B cell (primary cell): ENCODE data around the gene PDK3. TPM values are rescaled to one million over a fixed set of nuclear protein-coding genes. Genes with fewer than 3 reads are reported as not detected.

Experiments
- ATAC-seq: fragments of 200-7000 bp; cut with Tn5 transposase; one replicate; pipeline ENCODE4 v1.10.0; 2021; ENCODE audit warnings: low read depth, mild to moderate bottlenecking, moderate number of reproducible peaks, moderate library complexity
- CTCF ChIA-PET: fragments of 350-600 bp; sonication (Branson Sonifier 250); formaldehyde crosslinking; loops from one replicate; lab custom pipeline; 2021; ENCODE audit warnings: antibody characterized with exemption, inconsistent platforms; lab: Charles Lee
- POLR2A ChIA-PET: fragments of 350-600 bp; sonication (Branson Sonifier 250); formaldehyde crosslinking; loops from one replicate; lab custom pipeline; 2021; ENCODE audit warnings: antibody characterized with exemption; lab: Charles Lee
- DNase-seq: peaks from one replicate; pipeline ENCODE4 v3.0.0; 2013
- H2AFZ ChIP-seq: 2 replicates; pipeline ENCODE4 v1.6.1; 2012; ENCODE audit warnings: mild to moderate bottlenecking, low read depth, low read length; ENCODE audit not compliant: insufficient read depth, poor library complexity, severe bottlenecking
- H3K27ac ChIP-seq, 2 donors: 1 replicate in 1 of 2; 2 replicates in 1 of 2; pipeline ENCODE4 v1.5.1; 2012 to 2013; ENCODE audit warnings: low read length in 2 of 2, mild to moderate bottlenecking in 2 of 2, moderate library complexity in 1 of 2
- H3K27me3 ChIP-seq, 4 experiments: fragments of 200-600 bp in 1 of 4; sonication (generic) in 1 of 4; replicated peaks in 1 of 4; 1 replicate in 2 of 4; 2 replicates in 2 of 4; pipeline versions ENCODE4 v1.6.1 to v1.7.0; 2013 to 2016; ENCODE audit warnings: low read length in 3 of 4, mild to moderate bottlenecking in 2 of 4, mixed read lengths in 1 of 4, moderate library complexity in 1 of 4; ENCODE audit not compliant: insufficient read depth in 4 of 4, control insufficient read depth in 3 of 4; ENCODE audit errors: control extremely low read depth in 1 of 4
- H3K36me3 ChIP-seq, 2 experiments: replicated peaks in 1 of 2; 1 replicate in 1 of 2; 2 replicates in 1 of 2; pipeline versions ENCODE4 v1.6.1 to v1.7.1; 2013; ENCODE audit warnings: low read length in 1 of 2; ENCODE audit not compliant: insufficient read depth in 2 of 2, control insufficient read depth in 1 of 2; ENCODE audit errors: control extremely low read depth in 1 of 2, extremely low read depth in 1 of 2
- H3K4me1 ChIP-seq, 2 donors: fragments of 200-600 bp in 1 of 2; sonication (generic) in 1 of 2; 1 replicate in 1 of 2; 2 replicates in 1 of 2; pipeline versions ENCODE4 v1.5.1 to v1.6.1; 2013 to 2017; ENCODE audit warnings: low read length in 2 of 2; ENCODE audit not compliant: control insufficient read depth in 2 of 2, insufficient read depth in 2 of 2
- H3K4me2 ChIP-seq: replicated peaks from 2 replicates; pipeline ENCODE3; 2012; ENCODE audit warnings: mild to moderate bottlenecking, low read depth, low read length; ENCODE audit not compliant: poor library complexity, severe bottlenecking
- H3K4me3 ChIP-seq, 5 experiments: fragments of 200-600 bp in 1 of 5; sonication (generic) in 1 of 5; 1 replicate in 3 of 5; 2 replicates in 2 of 5; pipeline versions ENCODE4 v1.5.1 to v1.7.0; 2011 to 2016; ENCODE audit warnings: low read length in 4 of 5, mild to moderate bottlenecking in 4 of 5, low read depth in 2 of 5, control low read depth in 1 of 5, moderate library complexity in 1 of 5; ENCODE audit not compliant: insufficient read depth in 1 of 5; ENCODE audit errors: control extremely low read depth in 1 of 5, extremely low read depth in 1 of 5
- H3K79me2 ChIP-seq: fragments of 200-600 bp; sonication (generic); one replicate; pipeline ENCODE4 v1.6.0; 2016; ENCODE audit warnings: low read length; ENCODE audit not compliant: control insufficient read depth, insufficient read depth
- H3K9ac ChIP-seq: fragments of 200-600 bp; sonication (generic); 2 replicates; pipeline ENCODE4 v1.6.1; 2017; ENCODE audit warnings: mild to moderate bottlenecking, low read length, moderate library complexity
- H3K9me3 ChIP-seq, 3 donors: one replicate each; pipeline versions ENCODE4 v1.6.1 to v1.7.1; 2013; ENCODE audit warnings: low read length in 2 of 3; ENCODE audit not compliant: control insufficient read depth in 2 of 3, insufficient read depth in 1 of 3; ENCODE audit errors: control extremely low read depth in 1 of 3
- H4K20me1 ChIP-seq: 2 replicates; pipeline ENCODE4 v1.6.0; 2012; ENCODE audit warnings: mild to moderate bottlenecking, low read length; ENCODE audit not compliant: insufficient read depth, control insufficient read depth, poor library complexity, severe bottlenecking
- H3K27ac Mint-ChIP-seq: one replicate; pipeline ENCODE4 v1.8.0; 2021; ENCODE audit warnings: mixed read lengths
- H3K27me3 Mint-ChIP-seq: one replicate; pipeline ENCODE4 v1.8.0; 2021; ENCODE audit warnings: mixed read lengths
- H3K4me1 Mint-ChIP-seq: one replicate; pipeline ENCODE4 v1.8.0; 2021; ENCODE audit warnings: mixed read lengths
- H3K4me3 Mint-ChIP-seq: one replicate; pipeline ENCODE4 v1.8.0; 2021; ENCODE audit warnings: mixed read lengths
- H3K9me3 Mint-ChIP-seq: one replicate; pipeline ENCODE4 v1.8.0; 2022; ENCODE audit warnings: mixed read lengths; ENCODE audit not compliant: insufficient read depth
- CTCF ChIP-seq: fragments of 200-600 bp; IDR thresholded peaks from one replicate; pipeline ENCODE4 v1.8.0; 2022; ENCODE audit warnings: antibody characterized with exemption, mild to moderate bottlenecking
- EZH2 ChIP-seq: IDR thresholded peaks from 2 replicates; pipeline ENCODE4 v1.6.1; 2012; ENCODE audit warnings: borderline replicate concordance, low read depth, mild to moderate bottlenecking, moderate library complexity, low read length; ENCODE audit not compliant: insufficient read depth, poor library complexity, severe bottlenecking
- WGBS: methylation state at CpG from one replicate; pipeline ENCODE4 v1.1.5; 2013; ENCODE audit warnings: missing lambda C conversion rate; ENCODE audit not compliant: insufficient coverage; 5-methylcytosine and 5-hydroxymethylcytosine counted together
- intact Hi-C: fragments of 100-400 bp; cut with micrococcal nuclease; formaldehyde crosslinking; loops from one replicate; pipeline ENCODE4 v1.10.0; 2022
- polyA plus RNA-seq: library from polyadenylated mRNA; depleted of rRNA; stranded (reverse); fragments of >200 nt; gene quantifications from 2 replicates; pipeline ENCODE4 v1.2.3, GENCODE V29; 2012
- total RNA-seq, 2 donors: library from RNA; stranded (reverse); fragments of 120-200 nt in 1 of 2; gene quantifications; 1 replicate in 1 of 2; 2 replicates in 1 of 2; pipeline versions ENCODE4 v1.2.3 to v1.2.4, GENCODE V29; 2013 to 2022

The PDK3 gene
- total and polyA plus RNA-seq, 2 donors (not counting 1 experiment from before 2014, with no cell fraction given): 5.5 to 18.3 TPM

DNA sequence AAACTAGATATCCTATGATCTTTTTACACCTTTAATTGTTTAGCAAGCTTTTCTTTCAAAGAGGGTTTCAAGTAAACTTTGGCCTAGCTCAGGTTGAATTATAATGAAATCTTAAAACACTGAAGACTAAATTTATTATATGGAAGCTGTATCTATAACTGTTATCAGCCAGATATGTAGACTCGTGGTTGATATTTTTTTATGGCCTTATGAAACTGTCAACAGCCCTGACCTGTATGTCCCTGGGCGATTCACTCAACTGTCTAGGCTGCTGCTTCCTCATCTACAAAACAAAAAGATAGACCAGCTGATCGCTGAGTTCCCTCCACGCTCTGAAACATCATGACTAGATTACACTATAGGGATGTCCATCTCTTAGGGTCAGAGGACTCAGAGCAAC lies 21.2 kb upstream of the PDK3 start:
- intact Hi-C loops: no loop called here
- Mint-ChIP-seq H3K27me3 (peaks cover 3% of the 10 kb centered on the region), H3K9me3 (no peaks in the 10 kb centered on the region), H3K4me1 (no peaks in the 10 kb centered on the region), H3K27ac (no peak overlapping the region), H3K4me3 (no peak overlapping the region)
- Histone ChIP-seq H3K79me2 (no peaks in the 10 kb centered on the region), H3K27me3 (no peaks in the 10 kb centered on the region), H3K4me3 (no peak overlapping the region), H3K4me2 (no peak overlapping the region), H3K36me3 (no peaks in the 10 kb centered on the region), H3K9ac (no peak overlapping the region), H3K4me1 (no peaks in the 10 kb centered on the region), H3K9me3 (no peaks in the 10 kb centered on the region), H4K20me1 (no peaks in the 10 kb centered on the region), H3K27ac (no peak overlapping the region), H2AFZ (no peak overlapping the region)
- DNase-seq (no peak), ATAC-seq (no peak)
- POLR2A ChIA-PET: no interaction called here
- TF ChIP-seq CTCF: no peak
- no peak for TF ChIP-seq EZH2
- no CpG with 5 or more reads among the region's 4 CpGs for WGBS
- CTCF ChIA-PET: interaction anchor here (0.8 kb wide), 1 partner anchor 55 kb away, joined by 3 read pairs; no protein-coding TSS in a partner anchor

DNA sequence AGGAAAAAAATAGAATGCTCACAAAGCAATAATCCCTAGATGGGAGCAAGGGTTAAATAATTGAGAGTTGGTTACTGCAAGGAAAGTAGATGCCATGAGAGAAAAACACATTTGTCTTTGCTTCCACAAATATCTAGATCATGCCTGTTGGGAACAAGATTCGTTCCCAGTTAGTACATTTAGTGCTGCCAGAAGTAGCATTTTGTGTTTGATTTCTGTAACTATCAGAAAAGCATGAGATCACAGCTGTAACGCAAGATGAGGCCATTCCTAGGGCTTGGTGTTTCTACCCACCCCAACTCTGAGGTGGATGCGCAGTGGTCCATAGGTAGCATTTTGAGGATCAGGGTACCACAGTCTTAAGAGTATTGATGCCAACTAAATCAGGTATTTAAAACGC lies 20.4 kb upstream of the PDK3 start:
- no peak overlapping the region for H3K27ac ChIP-seq
- ATAC-seq (no peak), DNase-seq (no peak)
- Mint-ChIP-seq H3K4me1 (no peaks in the 10 kb centered on the region), H3K4me3 (no peak overlapping the region), H3K27me3 (no peaks in the 10 kb centered on the region), H3K9me3 (no peaks in the 10 kb centered on the region), H3K27ac (no peak overlapping the region)
- WGBS: no CpG with 5 or more reads among the region's 4 CpGs
- no peaks in the 10 kb centered on the region for H3K9me3 ChIP-seq
- TF ChIP-seq CTCF (no peak), EZH2 (no peak)
- intact Hi-C loops: no loop called here
- ChIA-PET POLR2A (no interaction called here), CTCF (no interaction called here)
- H3K4me1 ChIP-seq: no peaks in the 10 kb centered on the region
- H3K9ac ChIP-seq: no peak overlapping the region
- H3K4me3 ChIP-seq: no peak overlapping the region
- no peak overlapping the region for H2AFZ ChIP-seq
- H3K27me3 ChIP-seq: no peaks in the 10 kb centered on the region
- H4K20me1 ChIP-seq: no peaks in the 10 kb centered on the region
- no peaks in the 10 kb centered on the region for H3K79me2 ChIP-seq
- no peak overlapping the region for H3K4me2 ChIP-seq
- H3K36me3 ChIP-seq: no peaks in the 10 kb centered on the region
